Suprapubic skin (tissue), 2 donors: ENCODE data around the gene DEPDC1B.

Source experiments
- EP300 ChIP-seq: sonication (generic); formaldehyde crosslinking; IDR thresholded peaks from one replicate; pipeline ENCODE4 v1.6.1; 2017; ENCODE audit warnings: antibody characterized with exemption
- POLR2A ChIP-seq, 2 donors: fragments of 450-650 bp; IDR thresholded peaks; one replicate each; pipeline ENCODE4 v1.6.1; 2017; ENCODE audit warnings: antibody characterized with exemption in 2 of 2, mild to moderate bottlenecking in 2 of 2, moderate library complexity in 2 of 2

DNA sequence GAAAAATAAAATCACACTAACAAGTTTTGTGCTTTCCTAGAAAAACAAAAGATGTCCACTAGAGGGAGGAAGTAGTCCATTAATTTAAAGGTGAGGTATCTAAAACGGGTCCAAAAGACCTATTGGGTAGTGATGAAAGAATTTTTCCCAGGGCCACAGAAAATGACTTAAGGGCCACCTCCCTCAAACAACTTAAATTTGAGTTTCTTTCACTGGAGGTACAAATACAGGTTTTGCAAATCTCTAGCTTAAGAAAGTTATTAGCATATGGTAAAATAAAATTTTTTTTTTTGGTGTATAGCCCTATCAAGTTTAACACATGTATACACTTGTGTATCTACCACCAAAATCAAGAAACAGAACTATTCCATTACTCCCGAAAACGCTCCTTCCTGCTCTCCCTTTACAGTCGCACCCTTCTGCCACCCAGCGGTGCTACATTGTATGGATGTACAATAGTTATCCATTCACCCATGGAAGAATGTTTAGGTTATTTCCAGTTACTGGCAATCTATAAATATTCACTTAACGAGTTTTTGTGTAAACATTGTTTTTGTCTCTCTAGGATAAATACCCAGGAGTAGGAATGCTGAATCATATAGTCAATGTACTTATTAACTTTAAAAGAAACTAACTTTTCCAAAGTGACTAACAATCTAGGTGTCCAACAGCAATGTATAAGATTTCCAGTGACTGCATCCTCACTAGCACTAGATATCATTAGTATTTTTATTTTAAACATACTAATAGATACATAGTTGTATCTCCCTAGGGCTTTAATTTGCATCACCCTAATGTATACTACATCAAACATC lies 21.9 kb downstream of the DEPDC1B start:
- no peak for TF ChIP-seq POLR2A (IDR thresholded peaks at IDR 0.05)
- no peak for TF ChIP-seq EP300
